Breast epithelium (tissue), 3 donors: ENCODE results near the gene SPACA5.

ENCODE experiments used
- CTCF ChIP-seq, 3 donors: fragments of 450-650 bp; IDR thresholded peaks; one replicate each; pipeline ENCODE4 v1.5.1; 2016 to 2017; ENCODE audit warnings: antibody characterized with exemption in 3 of 3, mild to moderate bottlenecking in 3 of 3, moderate library complexity in 3 of 3
- POLR2A ChIP-seq: fragments of 450-650 bp; IDR thresholded peaks from one replicate; pipeline ENCODE4 v1.6.1; 2016; ENCODE audit warnings: antibody characterized with exemption, mild to moderate bottlenecking, moderate library complexity
- POLR2AphosphoS5 ChIP-seq, 3 donors: sonication (generic); formaldehyde crosslinking; IDR thresholded peaks; one replicate each; pipeline ENCODE4 v1.6.1; 2017; ENCODE audit warnings: antibody characterized with exemption in 3 of 3

GRCh38 chrX:48022100-48022499 is 15.3 kb downstream of the SPACA5 start:
- TF ChIP-seq CTCF (IDR thresholded peaks at IDR 0.05) (no peak), POLR2A (no peak), POLR2AphosphoS5 (IDR thresholded peaks at IDR 0.05) (no peak)
